Measurements from ENCODE around the gene IVD. TPM values are rescaled to one million over a fixed set of nuclear protein-coding genes. Genes with fewer than 3 reads are reported as not detected.

IVD gene
- total and polyA plus RNA-seq, 2 of the 4 experiments (the other 2 are of a cell fraction): 31.7 to 41.1 TPM

DNA sequence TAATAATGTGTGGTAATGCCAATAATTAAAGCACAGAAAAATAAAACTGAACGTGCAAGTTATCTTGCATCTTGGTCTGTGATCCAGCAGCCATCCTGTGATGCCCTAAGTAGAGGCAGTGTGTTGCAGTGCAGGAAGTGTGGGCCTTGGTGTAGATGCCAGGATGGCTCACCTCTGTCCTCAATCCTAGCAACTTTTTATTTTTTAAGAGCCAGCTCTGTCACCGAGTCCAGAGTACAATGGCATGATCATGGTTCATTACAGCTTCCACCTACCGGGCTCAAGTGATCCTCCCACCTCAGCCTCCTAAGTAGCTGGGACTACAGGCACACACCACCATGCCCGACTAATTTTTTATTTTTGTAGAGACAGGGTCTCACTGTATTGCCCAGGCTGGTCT, 42.8 kb downstream of the IVD start:
- intact Hi-C loops (cut with micrococcal nuclease): no loop called here
- Histone ChIP-seq H3K4me3 (ENCODE audit: insufficient read depth, low read depth, low read length) (no peak overlapping the region), H3K9me1 (ENCODE audit: insufficient read depth, low read length) (peaks cover 23% of the 10 kb centered on the region), H2BK120ac (ENCODE audit: low read depth, low read length) (no peak overlapping the region), H4K91ac (ENCODE audit: insufficient read depth, low read depth, low read length) (no peak overlapping the region), H3K27ac (ENCODE audit: insufficient read depth, low read length) (no peak overlapping the region), H2BK20ac (ENCODE audit: low read depth, low read length) (no peak overlapping the region), H3K18ac (ENCODE audit: low read depth, low read length) (no peak overlapping the region), H3K36me3 (ENCODE audit: control insufficient read depth, insufficient read depth, low read length) (no peaks in the 10 kb centered on the region), H2AFZ (replicated peaks; ENCODE audit: low read length, poor library complexity) (no peak overlapping the region), H3K23ac (ENCODE audit: low read depth, low read length) (no peak overlapping the region), H3K9me3 (ENCODE audit: control insufficient read depth, insufficient read depth, low read length) (no peaks in the 10 kb centered on the region), H3K4me2 (ENCODE audit: low read depth, low read length) (no peak overlapping the region), H2AK9ac (replicated peaks; ENCODE audit: low read depth, low read length, poor library complexity) (no peak overlapping the region), H3K27me3 (ENCODE audit: control insufficient read depth, insufficient read depth, low read length) (no peaks in the 10 kb centered on the region), H3K9ac (ENCODE audit: low read depth, low read length) (no peak overlapping the region), H2AK5ac (ENCODE audit: low read depth, low read length) (no peak overlapping the region), H2BK5ac (ENCODE audit: low read depth, low read length, poor library complexity, severe bottlenecking) (no peak overlapping the region), H3K14ac (replicated peaks; ENCODE audit: low read depth, low read length) (no peak overlapping the region), H3K79me1 (ENCODE audit: low read depth in 1 of 2, low read length in 2 of 2) (peaks cover 38 to 84% of the 10 kb centered on the region in 2 experiments), H3K4me1 (ENCODE audit: control insufficient read depth, insufficient read depth, low read length) (peaks cover 12% of the 10 kb centered on the region), H3K56ac (ENCODE audit: extremely low read depth, insufficient read depth, low read length) (no peak overlapping the region), H4K5ac (ENCODE audit: low read depth, low read length) (no peak overlapping the region), H3K4ac (ENCODE audit: low read depth, low read length) (no peak overlapping the region), H4K8ac (ENCODE audit: low read depth in 2 of 2, low read length in 2 of 2) (no peak overlapping the region), H4K20me1 (ENCODE audit: insufficient read depth, low read length) (peaks cover 79% of the 10 kb centered on the region), H2BK15ac (ENCODE audit: low read depth, low read length) (no peak overlapping the region)
- ChIA-PET POLR2A (ENCODE audit: unreplicated experiment) (no interaction called here), CTCF (no interaction called here)
- in situ Hi-C loops (cut with MboI; ENCODE audit: low sequenced_read_pairs): no loop called here
- WGBS, 2 experiments (ENCODE audit: extremely low coverage in 2 of 2, insufficient read length in 1 of 2): 94% methylated on average over 2 of the region's 4 CpGs; no CpG with 5 or more reads in 1 of the 2 experiments
- dilution Hi-C loops (cut with HindIII; ENCODE audit: low sequenced_read_pairs, unreplicated experiment): no loop called here
- no TSS peak for BruUV-seq (replicated peaks)
- ATAC-seq (ENCODE audit: low read depth) (no peak), DNase-seq (no peak)
- TF ChIP-seq, protein P1, sequence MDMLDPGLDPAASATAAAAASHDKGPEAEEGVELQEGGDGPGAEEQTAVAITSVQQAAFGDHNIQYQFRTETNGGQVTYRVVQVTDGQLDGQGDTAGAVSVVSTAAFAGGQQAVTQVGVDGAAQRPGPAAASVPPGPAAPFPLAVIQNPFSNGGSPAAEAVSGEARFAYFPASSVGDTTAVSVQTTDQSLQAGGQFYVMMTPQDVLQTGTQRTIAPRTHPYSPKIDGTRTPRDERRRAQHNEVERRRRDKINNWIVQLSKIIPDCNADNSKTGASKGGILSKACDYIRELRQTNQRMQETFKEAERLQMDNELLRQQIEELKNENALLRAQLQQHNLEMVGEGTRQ (IDR thresholded peaks at IDR 0.05; ENCODE audit: low read depth, low read length): no peak
- TF ChIP-seq RAD21 (IDR thresholded peaks at IDR 0.05; ENCODE audit: low read length): no peak
- no peak for TF ChIP-seq RCOR1 (IDR thresholded peaks at IDR 0.05; ENCODE audit: insufficient replicate concordance, low read length)
- TF ChIP-seq FOS (IDR thresholded peaks at IDR 0.05; ENCODE audit: low read depth, low read length): no peak
- no peak for TF ChIP-seq NFE2L2 (IDR thresholded peaks at IDR 0.05; ENCODE audit: low read depth, low read length)
- TF ChIP-seq BHLHE40 (IDR thresholded peaks at IDR 0.05; ENCODE audit: low read depth, low read length): no peak

Data from IMR-90 (cell line).